Stimulated activated CD8-positive, alpha-beta memory T cell treated with anti-CD3 and anti-CD28 coated beads, Interleukin-15, amount 100 ng/mL, for 4 hours (primary cell): ENCODE measurements around the gene GZMH.
"Not testable (repeated sequence)": the region's sequence is repeated elsewhere in the genome, so short reads cannot be mapped to it uniquely, and the experiment has no call there.

Experiments used
- DNase-seq, 2 donors: peaks; one replicate each; pipeline ENCODE4 v3.0.0-alpha.2; 2020; ENCODE audit warnings: low read depth in 2 of 2

GZMH gene

DNA sequence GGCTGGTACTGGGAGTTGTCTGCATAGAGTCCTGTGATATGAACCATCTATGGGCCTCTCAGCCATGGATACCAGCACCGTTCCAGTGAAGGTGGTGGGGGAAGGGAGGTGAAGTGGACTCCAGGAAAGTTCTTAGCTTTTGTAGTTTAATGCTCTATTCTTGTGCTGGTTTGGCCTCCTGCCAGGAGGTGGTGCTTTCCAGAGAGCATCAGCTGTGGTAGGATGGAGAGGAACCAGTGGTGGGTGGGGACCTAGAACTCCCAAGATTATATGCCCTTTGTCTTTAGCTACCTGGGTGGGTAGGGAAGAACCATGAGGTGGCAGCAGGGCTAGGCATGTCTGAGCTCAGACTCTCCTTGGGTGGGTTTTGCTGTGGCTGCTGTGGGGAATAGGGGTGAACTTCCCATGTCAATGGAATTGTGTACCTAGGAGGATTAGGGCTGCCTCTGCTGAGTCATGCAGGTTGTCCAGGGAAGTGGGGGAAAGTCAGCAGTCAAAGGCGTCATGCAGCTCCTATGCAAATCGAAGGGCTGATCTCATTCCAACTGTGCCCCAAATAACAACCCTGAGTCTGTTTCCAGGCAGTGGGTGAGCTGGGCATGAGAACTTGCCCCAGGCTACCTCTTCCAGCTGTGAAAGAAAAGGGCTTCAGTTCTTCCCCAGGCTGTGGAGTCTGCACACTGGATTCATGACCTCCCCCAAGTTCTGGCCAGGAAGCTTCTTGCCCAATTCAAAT, 14.2 kb downstream of the GZMH start:
- no peak for DNase-seq

- DNase-seq: not testable (repeated sequence)
Measured at GRCh38 chr14:24591004-24591403, 18.5 kb downstream of the GZMH start.

DNA sequence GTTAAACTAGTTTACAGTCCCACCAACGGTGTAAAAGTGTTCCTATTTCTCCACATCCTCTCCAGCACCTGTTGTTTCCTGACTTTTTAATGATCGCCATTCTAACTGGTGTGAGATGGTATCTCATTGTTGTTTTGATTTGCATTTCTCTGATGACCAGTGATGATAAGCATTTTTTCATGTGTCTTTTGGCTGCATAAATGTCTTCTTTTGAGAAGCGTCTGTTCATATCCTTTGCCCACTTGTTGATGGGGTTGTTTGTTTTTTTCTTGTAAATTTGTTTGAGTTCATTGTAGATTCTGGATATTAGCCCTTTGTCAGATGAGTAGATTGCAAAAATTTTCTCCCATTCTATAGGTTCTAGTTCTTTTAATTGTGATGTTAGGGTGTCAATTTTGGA, 25.1 kb downstream of the GZMH start:
- DNase-seq: not testable (repeated sequence)

DNA sequence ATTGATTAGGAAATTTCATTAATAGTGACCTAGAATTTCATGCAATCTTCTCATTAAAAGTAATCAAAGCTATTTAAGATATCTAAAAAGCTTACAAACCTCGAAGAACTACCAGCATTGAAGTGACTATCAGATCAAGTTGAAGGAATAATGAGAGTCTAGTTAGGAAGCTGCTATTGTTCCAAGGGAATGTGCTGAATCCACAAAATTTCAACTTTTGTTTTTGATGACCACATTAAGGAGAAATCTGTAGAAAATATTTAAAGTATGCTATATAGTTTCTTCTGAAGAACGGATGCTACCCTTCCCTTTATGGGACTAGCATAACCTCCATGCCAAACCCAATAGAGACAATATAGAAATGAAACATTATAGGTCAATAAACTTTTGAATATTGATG, 30.9 kb downstream of the GZMH start:
- no peak for DNase-seq

- DNase-seq: no peak
Measured at GRCh38 chr14:24576771-24577170, 32.7 kb downstream of the GZMH start.

DNA sequence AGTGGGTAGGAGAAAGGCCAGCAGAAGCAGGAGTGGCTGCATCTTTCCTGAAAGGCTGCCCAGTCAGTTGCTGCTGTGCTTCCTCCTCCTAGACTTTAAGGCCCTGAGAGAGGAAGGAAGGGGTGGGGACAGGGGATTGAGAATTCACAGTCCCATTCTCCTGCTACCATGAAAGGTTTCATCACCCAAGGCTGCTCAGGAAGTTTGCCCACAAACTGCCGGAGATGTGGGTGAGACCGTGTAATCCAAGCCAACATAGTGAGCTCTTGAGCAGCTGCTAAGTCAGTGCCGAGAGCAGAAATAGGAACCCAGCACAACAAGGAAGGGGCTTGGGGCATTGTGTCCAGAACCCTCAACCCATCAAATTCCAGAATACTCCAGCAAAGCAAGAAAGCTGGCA, 33.3 kb downstream of the GZMH start, which contains the start of gene CTSG:
Gene CTSG, minus strand, starts transcription at position 69 of the 400 bp plus-strand sequence. Its CDS starts 27 bp downstream, at position 42.
- no peak for DNase-seq

DNA sequence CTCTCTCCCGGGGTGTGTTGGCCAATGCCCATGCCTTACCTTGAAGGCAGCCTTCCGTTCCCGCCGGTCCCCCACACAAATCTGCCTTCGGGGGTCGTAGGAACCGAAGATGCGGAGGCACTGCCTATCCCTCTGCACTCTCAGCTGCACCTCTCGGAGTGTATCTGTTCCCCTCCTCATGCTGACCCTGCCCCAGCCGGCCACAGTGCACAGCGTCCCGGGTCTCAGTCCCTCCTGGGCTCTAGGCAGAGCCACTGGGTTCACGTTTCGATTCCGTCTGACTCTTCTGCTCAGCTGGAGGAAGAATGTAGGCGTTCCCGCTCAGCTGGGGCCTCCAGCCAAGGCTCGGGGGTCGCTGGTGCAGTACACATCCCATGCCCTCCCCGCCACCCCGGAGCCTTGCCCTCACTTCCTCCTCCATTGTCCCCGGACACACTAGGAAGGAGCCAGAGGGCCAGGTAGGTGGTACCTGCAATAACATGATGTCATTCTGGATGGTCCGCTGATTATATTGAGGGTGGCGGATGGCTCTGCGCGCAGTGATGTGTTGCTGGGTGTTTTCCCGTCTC, 35.2 kb downstream of the GZMH start:
- DNase-seq: no peak

DNA sequence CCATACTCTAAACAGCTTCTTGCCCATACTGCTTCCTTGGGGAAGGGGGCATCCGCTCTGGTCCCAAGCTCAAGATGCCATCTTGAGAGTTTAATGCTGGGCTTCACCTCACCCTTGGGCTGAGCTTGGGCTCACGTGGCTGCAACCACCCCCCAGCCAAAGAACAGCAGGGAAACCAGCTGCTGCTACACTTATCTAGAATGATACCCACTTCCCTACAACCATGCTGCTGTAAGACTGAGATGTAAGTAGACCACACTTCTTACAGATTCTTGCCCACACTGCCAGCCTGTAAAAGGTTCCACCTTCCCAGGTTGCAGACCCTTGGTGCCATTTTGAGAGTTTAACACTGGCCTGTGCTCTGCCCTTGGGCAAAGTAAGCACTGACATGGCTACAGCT, 43.2 kb downstream of the GZMH start:
- DNase-seq: no peak

DNA sequence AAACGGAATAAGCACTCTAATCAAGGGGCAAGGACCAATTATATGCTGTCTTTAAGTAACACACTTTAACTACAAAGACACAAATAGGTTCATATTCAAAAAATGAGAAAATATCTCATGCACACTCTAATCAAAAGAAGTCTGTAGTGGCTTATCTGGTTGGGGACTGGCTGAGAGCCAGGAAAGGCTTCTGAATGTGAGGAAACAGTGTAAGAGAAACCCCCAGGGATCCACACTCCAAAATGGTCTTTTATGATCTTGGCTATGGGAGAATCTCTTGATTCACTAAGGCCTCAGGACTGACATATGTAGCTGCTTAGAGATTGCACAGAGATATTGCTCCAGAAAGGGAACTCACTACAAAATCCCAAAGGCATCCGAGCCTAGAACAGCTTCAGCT, 43.7 kb downstream of the GZMH start:
- DNase-seq: no peak

DNA sequence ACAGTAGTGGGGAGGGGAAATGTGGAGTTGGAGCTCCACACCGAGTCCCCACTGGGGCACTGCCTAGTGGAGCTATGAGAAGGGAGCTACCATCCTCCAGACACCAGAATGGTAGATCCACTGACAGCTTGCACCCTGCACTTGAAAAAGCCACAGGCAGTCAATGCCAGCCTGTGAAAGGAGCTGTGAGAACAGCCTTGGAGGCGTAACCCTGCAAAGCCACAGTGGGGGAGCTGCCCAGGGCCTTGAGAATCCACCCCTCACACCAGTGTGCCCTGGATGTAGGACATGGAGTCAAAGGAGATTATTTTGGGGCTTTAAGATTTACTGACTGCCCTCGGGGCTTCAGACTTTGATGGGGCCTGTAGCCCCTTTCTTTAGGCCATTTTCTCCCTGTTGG, 46.0 kb downstream of the GZMH start:
- no peak for DNase-seq

DNA sequence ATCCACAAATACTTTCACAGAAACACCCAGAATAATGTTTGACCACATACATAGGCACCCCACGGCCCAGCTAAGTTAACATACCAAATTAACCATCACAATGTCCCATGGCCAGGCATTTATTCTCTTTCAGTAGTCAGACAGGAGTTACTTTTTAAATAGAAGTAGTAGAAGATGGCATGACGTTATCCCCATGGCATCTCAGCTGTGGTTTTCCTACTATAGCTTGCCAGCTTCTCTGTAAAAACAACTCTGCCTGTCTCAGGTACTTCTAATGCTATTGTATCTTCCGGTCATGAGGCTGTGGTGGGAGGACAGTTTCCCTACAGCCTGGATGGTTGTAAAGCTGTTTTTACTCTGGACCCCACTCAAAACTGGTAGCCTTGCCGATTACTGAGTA, 52.7 kb downstream of the GZMH start:
- DNase-seq: no peak
